BE2C (cell line): ENCODE measurements around the gene PRG3.
"Not testable (repeated sequence)": the region's sequence is repeated elsewhere in the genome, so short reads cannot be mapped to it uniquely, and the experiment has no call there.

Experiments
- DNase-seq: peaks from one replicate; pipeline ENCODE4 v3.0.0-alpha.2; 2020
- H3K27me3 ChIP-seq: fragments of 250-450 bp; sonication (Bioruptor Pico); 2 replicates; pipeline ENCODE4 v1.5.1; 2020; ENCODE audit warnings: mild to moderate bottlenecking
- H3K36me3 ChIP-seq: fragments of 250-450 bp; sonication (Bioruptor Pico); 2 replicates; pipeline ENCODE4 v1.5.1; 2020; ENCODE audit warnings: mild to moderate bottlenecking
- H3K4me1 ChIP-seq: fragments of 250-450 bp; sonication (Bioruptor Pico); 2 replicates; pipeline ENCODE4 v1.5.1; 2020
- H3K4me3 ChIP-seq: 2 replicates; pipeline ENCODE4 v1.5.1; 2011; ENCODE audit warnings: low read depth, low read length
- H3K9me3 ChIP-seq: fragments of 250-450 bp; sonication (Bioruptor Pico); 2 replicates; pipeline ENCODE4 v1.5.1; 2020
- TF ChIP-seq, protein P1 (sequence below): IDR thresholded peaks from 2 replicates; pipeline ENCODE4 v1.5.1; 2012; ENCODE audit warnings: mild to moderate bottlenecking, low read depth, low read length

The PRG3 gene

GRCh38 chr11:57407010-57407920 is 26.3 kb upstream of the PRG3 start:
- TF ChIP-seq, protein P1, sequence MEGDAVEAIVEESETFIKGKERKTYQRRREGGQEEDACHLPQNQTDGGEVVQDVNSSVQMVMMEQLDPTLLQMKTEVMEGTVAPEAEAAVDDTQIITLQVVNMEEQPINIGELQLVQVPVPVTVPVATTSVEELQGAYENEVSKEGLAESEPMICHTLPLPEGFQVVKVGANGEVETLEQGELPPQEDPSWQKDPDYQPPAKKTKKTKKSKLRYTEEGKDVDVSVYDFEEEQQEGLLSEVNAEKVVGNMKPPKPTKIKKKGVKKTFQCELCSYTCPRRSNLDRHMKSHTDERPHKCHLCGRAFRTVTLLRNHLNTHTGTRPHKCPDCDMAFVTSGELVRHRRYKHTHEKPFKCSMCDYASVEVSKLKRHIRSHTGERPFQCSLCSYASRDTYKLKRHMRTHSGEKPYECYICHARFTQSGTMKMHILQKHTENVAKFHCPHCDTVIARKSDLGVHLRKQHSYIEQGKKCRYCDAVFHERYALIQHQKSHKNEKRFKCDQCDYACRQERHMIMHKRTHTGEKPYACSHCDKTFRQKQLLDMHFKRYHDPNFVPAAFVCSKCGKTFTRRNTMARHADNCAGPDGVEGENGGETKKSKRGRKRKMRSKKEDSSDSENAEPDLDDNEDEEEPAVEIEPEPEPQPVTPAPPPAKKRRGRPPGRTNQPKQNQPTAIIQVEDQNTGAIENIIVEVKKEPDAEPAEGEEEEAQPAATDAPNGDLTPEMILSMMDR: no peak
- Histone ChIP-seq H3K4me3 (no peak overlapping the region), H3K4me1 (no peaks in the 10 kb centered on the region), H3K9me3 (no peaks in the 10 kb centered on the region), H3K36me3 (no peaks in the 10 kb centered on the region), H3K27me3 (no peaks in the 10 kb centered on the region)
- no peak for DNase-seq

DNA sequence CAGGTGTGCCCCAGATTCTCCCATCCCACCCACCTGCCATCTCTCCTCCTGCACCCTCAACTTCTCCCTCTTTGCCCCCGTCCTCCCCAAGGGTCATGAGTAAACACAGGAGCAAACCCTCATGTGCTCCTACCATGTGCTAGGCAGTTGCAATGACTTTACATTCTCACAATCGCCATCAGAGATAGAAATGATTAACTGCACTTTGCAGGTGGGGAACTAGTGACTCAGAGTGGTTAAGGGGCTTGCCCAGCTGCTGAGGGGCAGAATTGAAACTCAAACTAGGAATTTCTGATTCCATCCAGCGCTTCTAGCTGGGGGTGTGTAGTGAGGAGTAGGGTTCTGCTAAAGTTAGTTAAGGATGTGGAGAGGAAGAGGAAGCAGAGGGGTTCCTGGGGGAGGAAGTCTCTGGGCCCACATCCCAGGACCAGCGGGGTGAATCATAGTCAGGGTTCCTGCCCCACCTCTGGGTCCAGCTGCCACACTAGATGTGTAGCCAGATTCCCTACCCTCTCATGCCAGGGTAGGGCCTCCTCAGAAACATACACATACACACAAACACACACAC is 25.5 kb upstream of the PRG3 start:
- no peaks in the 10 kb centered on the region for H3K9me3 ChIP-seq
- no peaks in the 10 kb centered on the region for H3K4me1 ChIP-seq
- no peak overlapping the region for H3K4me3 ChIP-seq
- DNase-seq: no peak
- TF ChIP-seq, protein P1: no peak
- no peaks in the 10 kb centered on the region for H3K27me3 ChIP-seq
- no peaks in the 10 kb centered on the region for H3K36me3 ChIP-seq

DNA sequence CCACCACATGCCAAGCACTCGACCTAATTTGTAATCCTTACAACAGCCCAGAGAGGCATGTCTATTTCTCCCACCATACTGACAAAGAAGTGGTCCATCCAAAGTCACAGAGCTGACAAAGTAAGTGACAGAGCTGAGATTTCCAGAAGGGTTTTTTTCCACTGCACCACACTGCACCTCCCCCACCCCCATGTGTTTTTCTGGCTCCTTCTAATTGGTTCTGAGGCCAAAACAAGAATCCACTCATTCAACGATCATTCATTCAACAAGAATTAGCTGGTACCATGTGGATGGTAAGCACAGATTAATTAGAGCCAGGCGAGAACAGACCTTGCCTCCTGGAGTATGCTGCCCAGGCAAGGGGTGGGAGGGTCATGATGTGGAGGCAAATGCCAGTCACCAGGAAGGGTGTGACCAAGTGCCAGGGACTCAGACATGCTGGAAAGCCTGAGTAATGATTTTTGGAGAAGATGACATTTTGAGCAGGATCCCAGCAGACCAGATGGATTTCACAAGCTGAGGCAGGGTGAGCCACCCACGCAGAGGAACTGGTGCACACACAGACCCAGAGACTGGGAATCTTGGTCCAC is 24.4 kb upstream of the PRG3 start:
- Histone ChIP-seq H3K9me3 (no peaks in the 10 kb centered on the region), H3K36me3 (no peaks in the 10 kb centered on the region), H3K4me1 (no peaks in the 10 kb centered on the region), H3K27me3 (no peaks in the 10 kb centered on the region), H3K4me3 (no peak overlapping the region)
- TF ChIP-seq, protein P1: no peak
- DNase-seq: no peak

DNA sequence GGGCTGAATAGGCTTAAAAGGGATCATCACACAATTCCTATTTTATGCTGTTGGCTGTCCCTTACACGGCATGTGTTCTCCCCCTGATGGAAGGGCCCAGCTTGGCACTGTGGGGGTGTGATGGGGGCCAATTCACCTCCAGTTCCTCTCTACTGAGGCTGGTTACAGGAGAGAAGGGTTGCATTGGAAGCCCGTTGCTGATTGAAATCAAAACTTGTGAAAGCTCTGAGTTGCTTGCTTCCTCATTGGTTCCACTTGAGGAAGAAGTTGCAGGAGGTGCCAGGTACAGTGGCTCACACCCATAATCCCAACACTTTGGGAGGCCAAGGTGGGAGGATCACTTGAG is 22.8 kb upstream of the PRG3 start:
- Histone ChIP-seq H3K36me3 (no peaks in the 10 kb centered on the region), H3K4me1 (no peaks in the 10 kb centered on the region)

GRCh38 chr11:57403003-57403801 is 22.3 kb upstream of the PRG3 start:
- H3K4me1 ChIP-seq, H3K27me3 ChIP-seq, DNase-seq, H3K4me3 ChIP-seq, H3K9me3 ChIP-seq, H3K36me3 ChIP-seq: not testable (repeated sequence)

More for the DNA sequence above, 22.8 kb upstream of the PRG3 start:
- no peak for DNase-seq
- Histone ChIP-seq H3K9me3 (no peaks in the 10 kb centered on the region), H3K4me3 (no peak overlapping the region), H3K27me3 (no peaks in the 10 kb centered on the region)
- TF ChIP-seq, protein P1: no peak

GRCh38 chr11:57402188-57403002 is 21.4 kb upstream of the PRG3 start:
- TF ChIP-seq, protein P1: no peak
- no peaks in the 10 kb centered on the region for H3K27me3 ChIP-seq
- H3K36me3 ChIP-seq: no peaks in the 10 kb centered on the region
- no peaks in the 10 kb centered on the region for H3K9me3 ChIP-seq
- DNase-seq: no peak
- no peak overlapping the region for H3K4me3 ChIP-seq
- no peaks in the 10 kb centered on the region for H3K4me1 ChIP-seq
